ENCODE data around the gene ETV7. TPM values are rescaled to one million over a fixed set of nuclear protein-coding genes. Genes with fewer than 3 reads are reported as not detected.

The ETV7 gene
- total RNA-seq, 2 experiments from 2014 or later, result 0.33 to 0.73 TPM

DNA sequence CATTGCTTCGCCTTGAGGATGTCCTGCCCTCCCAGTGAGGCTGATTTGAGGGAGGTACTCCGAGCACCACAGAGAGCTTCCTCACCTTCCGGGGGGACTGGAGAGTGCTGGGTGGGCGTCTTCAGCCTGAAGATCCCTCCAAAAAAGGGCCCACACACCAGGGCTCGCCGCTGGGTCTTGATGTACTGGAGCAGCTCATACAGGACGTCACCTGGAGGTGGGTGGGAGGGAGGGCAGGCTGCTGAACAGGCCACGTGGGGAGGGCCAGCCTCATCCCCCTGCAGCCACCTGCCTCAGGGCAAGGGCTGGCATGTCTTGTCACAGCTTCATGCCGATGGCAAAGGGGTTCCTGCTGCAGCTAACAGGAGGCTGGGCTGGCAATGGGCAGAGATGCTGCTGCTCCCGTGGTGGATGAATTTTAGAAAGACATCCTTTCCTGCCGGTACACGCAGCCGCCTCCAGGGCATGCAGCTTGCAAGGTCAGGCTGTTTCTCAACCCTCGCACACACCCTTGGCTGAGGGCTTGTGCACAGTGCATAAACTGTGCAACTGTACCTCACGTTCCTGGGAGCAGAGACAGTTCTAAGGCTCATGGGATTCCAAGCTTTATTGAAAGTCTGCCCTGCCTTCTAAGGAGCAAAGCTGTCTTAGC is 14.0 kb downstream of the ETV7 start:
- DNase-seq (no peak), ATAC-seq (ENCODE audit: poor library complexity) (no peak)
- Mint-ChIP-seq H3K9me3 (no peaks in the 10 kb centered on the region), H3K27me3 (no peaks in the 10 kb centered on the region), H3K4me1 (ENCODE audit: low read depth) (no peaks in the 10 kb centered on the region), H3K27ac (no peak overlapping the region), H3K4me3 (no peak overlapping the region), H3K36me3 (ENCODE audit: low read depth) (no peaks in the 10 kb centered on the region)
- Histone ChIP-seq H3K27me3 (ENCODE audit: control insufficient read depth in 1 of 2, insufficient read depth in 2 of 2, low read length in 2 of 2) (no peaks in the 10 kb centered on the region), H3K27ac (ENCODE audit: low read depth in 1 of 2, low read length in 2 of 2) (no peak overlapping the region), H3K9me3 (ENCODE audit: control insufficient read depth in 1 of 2, insufficient read depth in 1 of 2, low read length in 2 of 2) (no peaks in the 10 kb centered on the region), H3K36me3 (ENCODE audit: insufficient read depth, low read length) (peaks cover 6% of the 10 kb centered on the region), H3K4me3 (ENCODE audit: low read length) (no peak overlapping the region), H3K4me1 (ENCODE audit: insufficient read depth, low read length) (no peaks in the 10 kb centered on the region)
- POLR2A ChIA-PET, result no interaction called here
- CTCF ChIA-PET, result interaction anchor here (0.9 kb wide), 1 partner anchor 71 kb away, joined by 3 read pairs; no protein-coding TSS in a partner anchor
- intact Hi-C loops (cut with DNase I, micrococcal nuclease), result no loop called here
- no peak for TF ChIP-seq CTCF (IDR thresholded peaks at IDR 0.05)

DNA sequence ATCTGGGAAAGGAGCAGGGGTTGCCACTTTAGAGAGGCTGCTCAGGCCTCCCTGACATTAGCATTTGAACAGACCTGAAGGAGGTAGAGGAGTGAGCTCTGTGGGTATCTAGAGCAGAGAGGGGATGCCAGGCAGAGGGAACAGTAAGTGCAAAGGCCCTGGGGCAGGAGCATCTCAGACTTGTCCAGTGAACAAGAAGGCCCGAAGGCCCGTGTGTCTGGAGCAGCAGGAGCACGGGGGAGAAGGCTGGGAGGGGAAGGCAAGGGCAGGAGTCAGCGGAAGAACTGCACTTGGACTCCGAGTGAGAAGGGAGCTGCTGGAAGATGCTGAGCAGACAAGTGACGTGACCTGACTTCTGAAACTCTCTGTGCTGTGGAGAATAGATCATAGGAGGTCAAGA is 15.4 kb downstream of the ETV7 start:
- no peak for TF ChIP-seq CTCF (IDR thresholded peaks at IDR 0.05)
- no peak for ATAC-seq (ENCODE audit: poor library complexity)
- DNase-seq, result no peak
- ChIA-PET CTCF (no interaction called here), POLR2A (no interaction called here)
- no peaks in the 10 kb centered on the region for H3K4me1 Mint-ChIP-seq (ENCODE audit: low read depth)
- intact Hi-C loops (cut with DNase I, micrococcal nuclease), result no loop called here
- H3K4me3 Mint-ChIP-seq, result no peak overlapping the region
- Histone ChIP-seq H3K36me3 (ENCODE audit: insufficient read depth, low read length) (peaks cover 6% of the 10 kb centered on the region), H3K4me1 (ENCODE audit: insufficient read depth, low read length) (no peaks in the 10 kb centered on the region), H3K9me3 (ENCODE audit: control insufficient read depth in 1 of 2, insufficient read depth in 1 of 2, low read length in 2 of 2) (no peaks in the 10 kb centered on the region), H3K27me3 (ENCODE audit: control insufficient read depth in 1 of 2, insufficient read depth in 2 of 2, low read length in 2 of 2) (no peaks in the 10 kb centered on the region), H3K4me3 (ENCODE audit: low read length) (no peak overlapping the region), H3K27ac (ENCODE audit: low read depth in 1 of 2, low read length in 2 of 2) (no peak overlapping the region)
- no peak overlapping the region for H3K27ac Mint-ChIP-seq
- H3K27me3 Mint-ChIP-seq, result no peaks in the 10 kb centered on the region
- H3K36me3 Mint-ChIP-seq (ENCODE audit: low read depth), result no peaks in the 10 kb centered on the region
- no peaks in the 10 kb centered on the region for H3K9me3 Mint-ChIP-seq

DNA sequence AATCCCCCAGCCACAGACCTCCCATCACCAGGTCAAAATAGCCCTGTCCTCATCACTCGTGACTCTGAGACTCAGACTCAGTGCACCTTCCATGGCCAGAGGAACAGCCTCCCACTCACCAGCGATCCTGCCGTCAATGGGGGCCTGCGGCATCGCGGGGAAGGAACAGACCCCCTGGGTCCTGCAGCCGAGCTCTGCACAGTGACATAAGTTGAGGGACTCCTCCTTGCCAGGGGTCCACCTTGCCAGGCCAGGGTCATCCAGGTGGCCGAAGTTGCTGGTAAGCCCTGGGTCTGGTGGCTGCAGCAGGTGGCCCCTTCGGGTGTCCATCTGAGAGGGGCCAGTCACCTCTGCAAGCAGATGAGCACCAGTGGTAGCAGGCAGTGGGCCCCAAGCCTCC is 16.3 kb downstream of the ETV7 start:
- TF ChIP-seq CTCF (IDR thresholded peaks at IDR 0.05), result no peak
- CTCF ChIA-PET, result interaction anchor here (0.6 kb wide), 1 partner anchor 349 kb away, joined by 4 read pairs; no protein-coding TSS in a partner anchor

More for the DNA sequence above, 16.3 kb downstream of the ETV7 start:
- DNase-seq, result no peak
- intact Hi-C loops (cut with DNase I, micrococcal nuclease), result no loop called here
- Mint-ChIP-seq H3K27me3 (no peaks in the 10 kb centered on the region), H3K36me3 (ENCODE audit: low read depth) (no peaks in the 10 kb centered on the region), H3K4me1 (ENCODE audit: low read depth) (no peaks in the 10 kb centered on the region), H3K9me3 (no peaks in the 10 kb centered on the region), H3K27ac (no peak overlapping the region), H3K4me3 (no peak overlapping the region)
- POLR2A ChIA-PET, result no interaction called here
- H3K27me3 ChIP-seq (ENCODE audit: control insufficient read depth in 1 of 2, insufficient read depth in 2 of 2, low read length in 2 of 2), result no peaks in the 10 kb centered on the region
- H3K4me1 ChIP-seq (ENCODE audit: insufficient read depth, low read length), result no peaks in the 10 kb centered on the region
- no peak overlapping the region for H3K27ac ChIP-seq (ENCODE audit: low read depth in 1 of 2, low read length in 2 of 2)
- no peaks in the 10 kb centered on the region for H3K9me3 ChIP-seq (ENCODE audit: control insufficient read depth in 1 of 2, insufficient read depth in 1 of 2, low read length in 2 of 2)
- H3K4me3 ChIP-seq (ENCODE audit: low read length), result no peak overlapping the region
- H3K36me3 ChIP-seq (ENCODE audit: insufficient read depth, low read length), result peaks cover 11% of the 10 kb centered on the region
- no peak for ATAC-seq (ENCODE audit: poor library complexity)
